GM21515 (cell line): ENCODE measurements around the gene IFITM5.
A peak's percentile ranks its signal among the peaks of the same experiment; 100 is the strongest.
"Not testable (repeated sequence)": the region's sequence is repeated elsewhere in the genome, so short reads cannot be mapped to it uniquely, and the experiment has no call there.

Source experiments
- ATAC-seq: cut with Tn5 transposase; IDR thresholded peaks from one replicate; pipeline ENCODE4 v1.9.1; 2021; ENCODE audit not compliant: unreplicated experiment

Gene IFITM5

DNA sequence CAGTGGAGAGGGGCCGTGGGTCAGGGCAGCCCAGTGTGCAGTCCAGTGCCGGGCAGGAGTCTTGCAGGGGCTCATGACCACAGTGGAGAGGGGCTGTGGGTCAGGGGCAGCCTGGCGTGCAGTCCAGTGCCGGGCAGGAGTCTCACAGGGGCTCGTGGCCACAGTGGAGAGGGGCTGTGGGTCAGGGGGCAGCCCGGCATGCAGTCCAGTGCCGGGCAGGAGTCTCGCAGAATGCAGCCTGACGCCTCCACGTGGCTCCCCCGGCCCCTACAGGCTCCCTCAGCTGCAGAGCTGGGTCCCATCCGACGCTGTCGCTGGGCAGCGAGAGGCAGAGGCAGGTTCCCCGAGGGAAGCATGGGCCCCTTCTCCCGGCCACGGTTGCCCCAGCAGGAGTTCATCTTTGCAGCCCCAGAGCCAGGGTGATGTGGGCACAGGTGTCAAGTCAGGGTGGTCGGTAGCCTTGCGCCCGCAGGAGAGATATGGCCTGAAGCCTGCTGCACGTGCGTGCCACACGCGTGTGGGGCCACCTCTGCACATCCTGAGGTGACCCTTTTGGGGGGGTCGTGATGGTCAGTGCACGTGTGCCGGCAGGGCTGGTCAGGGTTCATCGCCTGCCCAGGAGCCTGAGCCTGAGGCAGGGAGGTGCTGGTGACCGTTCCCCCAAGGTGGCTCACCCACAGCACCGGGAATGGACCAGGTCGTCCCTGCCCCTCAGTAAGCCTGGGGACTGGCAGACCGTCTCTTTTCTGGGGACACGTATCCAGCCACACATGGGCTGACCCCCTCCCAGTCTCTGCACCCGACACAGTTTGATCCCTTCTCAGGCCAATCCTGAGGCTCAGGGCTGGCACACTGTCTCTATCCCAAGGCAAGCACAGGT is 2.9 kb downstream of the IFITM5 start:
- ATAC-seq: no peak

DNA sequence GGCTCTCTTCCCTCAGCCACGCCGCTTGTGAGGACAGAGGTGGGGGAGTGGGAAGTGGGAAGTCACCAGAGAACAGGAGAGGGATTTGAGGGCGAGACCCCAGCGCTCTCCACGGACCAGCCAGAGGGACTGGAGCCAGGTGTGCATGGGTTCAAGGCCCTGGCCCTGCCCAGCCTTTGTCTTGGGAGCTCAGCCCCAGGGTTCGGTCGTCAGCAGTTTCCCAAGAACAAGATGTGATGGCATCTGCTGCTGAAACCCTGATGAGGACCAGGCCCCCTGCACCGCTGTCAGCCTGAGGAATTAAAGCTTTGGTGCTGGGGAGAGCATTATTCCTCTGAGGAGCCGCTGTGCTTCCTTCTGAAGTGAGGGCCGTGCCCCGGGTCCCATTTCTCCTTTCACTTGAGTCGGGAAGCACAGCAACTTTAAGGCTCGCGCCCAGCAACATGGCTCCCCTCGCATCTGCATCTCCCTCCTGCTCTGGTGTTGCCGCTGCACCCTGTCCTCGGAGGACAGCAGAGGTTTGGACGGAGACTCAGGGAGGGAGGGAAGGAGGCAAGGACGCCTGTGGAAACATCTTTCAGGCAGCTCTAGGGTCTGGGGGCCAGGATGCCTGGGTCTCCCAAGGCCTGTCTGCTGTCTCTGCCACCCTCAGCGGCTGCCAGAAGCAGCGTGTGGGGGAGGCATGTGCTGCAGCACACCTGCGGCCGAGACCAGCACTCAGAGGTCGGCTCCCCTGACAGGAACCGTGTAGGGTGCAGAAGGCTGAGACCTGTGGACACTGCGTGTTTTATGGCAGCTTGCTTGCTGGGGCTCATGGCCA is 3.8 kb downstream of the IFITM5 start:
- ATAC-seq: no peak

GRCh38 chr11:294780-295179 is 4.5 kb downstream of the IFITM5 start:
- ATAC-seq: no peak

- ATAC-seq: no peak
These were observed 5.3 kb downstream of the IFITM5 start for GRCh38 chr11:293852-294661.

DNA sequence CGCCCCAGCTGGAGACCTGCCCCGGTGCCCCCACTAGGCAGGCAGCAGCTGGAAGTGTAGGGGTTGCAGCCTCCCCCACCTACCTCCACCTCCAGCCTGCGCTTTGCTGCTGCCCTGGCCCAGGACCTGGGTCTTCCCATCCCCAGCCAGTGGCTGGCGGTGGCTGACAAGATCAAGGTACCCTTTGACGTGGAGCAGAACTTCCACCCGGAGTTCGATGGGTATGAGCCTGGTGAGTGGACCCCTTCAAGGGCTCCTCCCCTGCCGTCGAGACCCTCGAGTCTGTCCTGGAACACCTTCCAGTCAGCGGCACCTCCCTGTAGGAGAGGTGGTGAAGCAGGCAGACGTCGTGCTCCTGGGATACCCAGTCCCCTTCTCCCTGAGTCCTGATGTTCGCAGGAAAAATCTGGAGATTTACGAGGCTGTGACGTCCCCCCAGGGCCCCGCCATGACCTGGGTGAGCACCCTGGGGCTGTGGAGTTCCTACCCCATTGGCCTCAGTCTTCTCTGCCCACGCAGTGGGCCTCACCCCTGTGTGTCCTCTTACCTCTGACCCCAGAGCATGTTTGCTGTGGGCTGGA is 6.0 kb downstream of the IFITM5 start:
- ATAC-seq: no peak

DNA sequence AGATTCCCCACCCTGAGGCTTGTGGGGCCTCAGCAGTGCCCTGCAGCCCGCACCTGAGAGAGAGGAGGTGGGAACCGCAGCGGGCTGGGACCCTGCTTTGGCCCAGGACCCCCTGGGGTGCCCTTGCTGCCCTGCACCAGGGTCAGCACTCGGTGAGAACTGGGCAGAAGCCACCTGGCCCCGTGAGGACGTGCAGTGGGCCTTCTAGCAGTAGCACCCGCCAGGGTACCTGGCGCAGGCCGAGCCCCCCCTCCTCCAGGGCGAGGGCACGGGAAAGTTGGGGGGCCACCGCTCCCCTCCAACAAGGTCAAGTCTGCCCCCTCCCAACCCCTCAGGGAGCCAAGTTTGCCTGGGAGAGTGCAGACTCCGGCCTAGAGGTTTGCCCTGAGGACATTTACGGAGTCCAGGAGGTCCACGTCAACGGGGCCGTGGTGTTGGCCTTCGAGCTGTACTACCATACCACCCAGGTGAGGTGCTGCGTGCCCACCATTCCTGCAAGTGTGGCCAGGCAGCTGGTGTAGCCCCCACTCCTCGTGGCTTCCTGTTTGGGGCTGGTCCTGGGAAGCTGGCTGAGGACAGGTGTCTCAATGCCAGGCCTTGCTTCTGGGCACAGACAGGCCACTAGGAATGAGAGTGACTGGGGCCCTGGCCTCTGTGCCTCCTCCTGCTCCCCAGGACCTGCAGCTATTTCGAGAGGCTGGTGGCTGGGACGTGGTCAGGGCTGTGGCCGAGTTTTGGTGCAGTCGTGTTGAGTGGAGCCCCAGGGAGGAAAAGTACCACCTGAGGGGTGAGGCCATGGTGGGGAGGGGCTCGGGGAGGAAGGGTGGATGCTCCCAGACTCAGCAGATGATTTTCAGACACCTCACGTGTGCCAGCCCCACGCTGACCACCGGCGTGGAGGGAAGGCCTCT is 6.9 kb downstream of the IFITM5 start:
- no peak for ATAC-seq

GRCh38 chr11:291281-292210 is 7.8 kb downstream of the IFITM5 start:
- ATAC-seq: no peak

DNA sequence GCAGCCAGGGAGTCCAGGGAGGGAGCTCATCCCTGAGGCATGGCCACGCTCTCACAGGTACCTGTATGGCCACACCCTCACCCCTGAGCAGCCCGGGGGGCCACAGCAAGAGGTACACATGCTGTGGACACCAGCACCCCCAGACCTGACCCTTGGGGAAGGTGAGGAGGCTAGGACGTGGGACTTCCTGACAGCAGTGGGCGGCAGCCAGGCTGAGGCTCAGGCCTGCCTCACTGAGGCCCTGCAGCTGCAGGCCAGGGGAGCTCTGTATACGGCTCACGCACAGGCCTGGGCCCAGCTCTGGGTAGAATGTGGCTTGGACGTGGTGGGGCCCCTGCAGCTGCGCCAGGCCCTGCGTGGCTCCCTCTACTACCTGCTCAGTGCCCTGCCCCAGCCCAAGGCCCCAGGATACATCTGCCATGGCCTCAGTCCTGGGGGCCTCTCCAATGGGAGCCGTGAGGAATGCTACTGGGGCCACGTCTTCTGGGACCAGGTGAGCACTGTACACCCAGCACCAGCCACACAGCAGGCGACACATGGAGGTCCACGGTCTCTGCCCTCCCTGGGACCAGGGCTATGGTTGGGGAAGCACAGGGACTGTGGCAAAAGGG is 8.6 kb downstream of the IFITM5 start:
- no peak for ATAC-seq

GRCh38 chr11:289712-290620 is 9.4 kb downstream of the IFITM5 start:
- ATAC-seq: no peak

DNA sequence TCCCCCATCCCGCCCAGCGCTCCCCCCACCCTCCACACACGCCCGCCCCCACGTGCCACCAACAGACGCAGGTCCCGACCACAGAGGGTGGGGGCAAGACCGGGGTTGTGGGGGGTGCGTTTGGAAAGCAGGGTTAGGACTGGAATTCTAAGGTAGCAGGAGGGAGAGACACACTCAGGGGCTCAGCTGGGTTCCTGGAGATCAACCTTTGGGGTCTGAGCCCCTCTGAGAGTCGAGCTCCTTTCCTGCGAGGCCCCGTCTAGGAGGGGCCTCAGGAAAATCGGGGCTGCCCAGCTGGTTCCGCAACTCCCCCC is 10.0 kb downstream of the IFITM5 start:
- no peak for ATAC-seq

GRCh38 chr11:288478-289397 is 10.6 kb downstream of the IFITM5 start, which contains the start of gene PGGHG:
TSS of gene PGGHG (plus strand) at chr11:289126. CDS start at chr11:289817, 691 bp downstream.
- ATAC-seq: peak; percentile 61

DNA sequence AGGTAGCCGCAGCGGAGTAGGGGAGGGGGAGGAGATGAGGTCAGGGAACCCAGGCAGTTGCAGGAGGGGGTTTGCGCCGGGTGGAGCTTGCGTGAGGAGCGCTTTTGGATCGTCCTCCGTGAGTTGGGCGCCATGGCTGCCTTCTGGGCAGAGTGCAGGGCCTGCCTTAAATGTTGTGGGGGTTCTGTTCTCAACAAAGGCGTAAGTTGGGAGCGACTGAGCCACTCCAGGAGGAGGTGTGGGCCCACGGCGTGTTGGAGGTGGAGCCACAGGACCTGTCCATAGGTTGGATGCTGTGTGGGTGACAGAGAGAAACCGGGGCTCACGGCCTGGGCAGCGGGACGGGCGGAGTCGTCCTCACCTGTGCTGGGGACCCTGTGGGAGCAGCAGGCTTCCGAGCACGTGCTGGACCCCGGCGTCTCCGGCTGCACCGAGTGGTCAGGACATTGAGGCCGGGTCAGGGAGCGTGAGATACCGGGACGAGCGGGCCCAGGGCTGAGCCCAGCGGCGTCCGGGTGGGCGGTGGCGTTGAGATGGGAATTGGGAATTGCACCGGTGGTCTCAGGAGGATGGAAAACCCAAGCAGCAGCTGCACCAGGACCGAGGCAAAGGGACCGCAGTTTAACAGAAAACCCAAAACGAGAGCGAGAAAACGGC is 11.4 kb downstream of the IFITM5 start:
- no peak for ATAC-seq

DNA sequence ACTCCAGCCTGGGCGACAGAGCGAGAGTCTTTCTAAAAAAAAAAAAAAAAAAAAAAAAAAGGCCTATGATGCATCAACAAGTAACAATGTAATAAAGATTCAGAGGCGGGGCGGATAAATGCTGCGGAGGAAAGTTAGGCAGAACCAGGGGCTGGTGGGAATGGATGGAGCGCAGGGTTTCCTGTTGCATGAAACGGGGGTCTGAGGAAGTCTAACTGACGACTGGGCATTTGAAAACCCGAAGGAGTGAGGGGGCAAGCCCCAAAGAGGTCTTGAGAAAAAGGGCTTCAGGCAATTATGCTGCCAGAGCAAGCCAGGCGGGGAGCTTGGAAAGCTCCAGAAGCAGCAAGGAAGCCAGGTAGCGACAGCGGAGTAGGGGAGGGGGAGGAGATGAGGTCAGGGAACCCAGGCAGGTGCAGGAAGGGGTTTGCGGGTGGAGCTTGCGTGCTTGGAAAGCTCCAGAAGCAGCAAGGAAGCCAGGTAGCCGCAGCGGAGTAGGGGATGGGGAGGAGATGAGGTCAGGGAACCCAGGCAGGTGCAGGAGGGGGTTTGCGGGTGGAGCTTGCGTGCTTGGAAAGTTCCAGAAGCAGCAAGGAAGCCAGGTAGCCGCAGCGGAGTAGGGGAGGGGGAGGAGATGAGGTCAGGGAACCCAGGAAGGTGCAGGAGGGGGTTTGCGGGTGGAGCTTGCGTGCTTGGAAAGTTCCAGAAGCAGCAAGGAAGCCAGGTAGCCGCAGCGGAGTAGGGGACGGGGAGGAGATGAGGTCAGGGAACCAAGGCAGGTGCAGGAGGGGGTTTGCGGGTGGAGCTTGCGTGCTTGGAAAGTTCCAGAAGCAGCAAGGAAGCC is 12.1 kb downstream of the IFITM5 start:
- ATAC-seq: not testable (repeated sequence)

DNA sequence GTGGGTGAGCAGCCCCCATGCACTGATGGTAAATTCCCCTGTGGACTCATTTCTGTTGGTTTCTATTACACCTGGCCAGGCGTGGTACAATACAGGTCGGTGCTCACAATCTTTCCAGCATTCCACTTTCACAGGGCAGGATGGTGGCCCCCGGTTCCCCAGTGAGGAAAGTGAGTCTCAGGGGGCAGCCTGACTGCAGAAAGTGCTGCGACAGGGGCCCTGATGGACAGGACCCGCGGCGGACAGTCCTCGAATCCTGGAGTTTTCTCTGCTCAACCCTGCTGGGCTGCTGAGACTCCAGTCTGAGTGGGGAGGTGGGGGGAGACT is 13.5 kb downstream of the IFITM5 start:
- ATAC-seq: no peak
